ENCODE measurements around the gene IRF9. TPM values are rescaled to one million over a fixed set of nuclear protein-coding genes. Genes with fewer than 3 reads are reported as not detected.

The IRF9 gene
- total and polyA plus RNA-seq, 12 donors: 17.7 to 147 (median 36.7) TPM

GRCh38 chr14:24151404-24152080, 9.5 kb upstream of the IRF9 start:
- Histone ChIP-seq H3K27me3 (no peaks in the 10 kb centered on the region), H3K36me3 (peaks cover 0 to 81% (median 70%) of the 10 kb centered on the region in 9 donors), H3K4me3 (no peak overlapping the region), H3K4me1 (peaks cover 7 to 24% (median 17%) of the 10 kb centered on the region in 9 donors), H3K27ac (no peak overlapping the region), H3K9me3 (no peaks in the 10 kb centered on the region)
- ATAC-seq: no peak
- intact Hi-C loops (cut with DNase I): no loop called here
- TF ChIP-seq, protein P1, sequence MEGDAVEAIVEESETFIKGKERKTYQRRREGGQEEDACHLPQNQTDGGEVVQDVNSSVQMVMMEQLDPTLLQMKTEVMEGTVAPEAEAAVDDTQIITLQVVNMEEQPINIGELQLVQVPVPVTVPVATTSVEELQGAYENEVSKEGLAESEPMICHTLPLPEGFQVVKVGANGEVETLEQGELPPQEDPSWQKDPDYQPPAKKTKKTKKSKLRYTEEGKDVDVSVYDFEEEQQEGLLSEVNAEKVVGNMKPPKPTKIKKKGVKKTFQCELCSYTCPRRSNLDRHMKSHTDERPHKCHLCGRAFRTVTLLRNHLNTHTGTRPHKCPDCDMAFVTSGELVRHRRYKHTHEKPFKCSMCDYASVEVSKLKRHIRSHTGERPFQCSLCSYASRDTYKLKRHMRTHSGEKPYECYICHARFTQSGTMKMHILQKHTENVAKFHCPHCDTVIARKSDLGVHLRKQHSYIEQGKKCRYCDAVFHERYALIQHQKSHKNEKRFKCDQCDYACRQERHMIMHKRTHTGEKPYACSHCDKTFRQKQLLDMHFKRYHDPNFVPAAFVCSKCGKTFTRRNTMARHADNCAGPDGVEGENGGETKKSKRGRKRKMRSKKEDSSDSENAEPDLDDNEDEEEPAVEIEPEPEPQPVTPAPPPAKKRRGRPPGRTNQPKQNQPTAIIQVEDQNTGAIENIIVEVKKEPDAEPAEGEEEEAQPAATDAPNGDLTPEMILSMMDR (IDR thresholded peaks at IDR 0.05): no peak
- no peak for DNase-seq
- 93 to 94% methylated on average over 16 of the region's 16 CpGs for WGBS, 2 donors

- Histone ChIP-seq H3K9me3 (no peaks in the 10 kb centered on the region), H3K4me1 (peaks cover 0 to under 1% (median 0%) of the 10 kb centered on the region in 9 donors), H3K27ac (no peak overlapping the region), H3K4me3 (no peak overlapping the region), H3K36me3 (peaks cover 0 to 100% (median 73%) of the 10 kb centered on the region in 9 donors), H3K27me3 (no peaks in the 10 kb centered on the region)
- 93 to 94% methylated on average over 10 of the region's 10 CpGs for WGBS, 2 donors
- TF ChIP-seq, protein P1 (IDR thresholded peaks at IDR 0.05): no peak
- intact Hi-C loops (cut with DNase I): no loop called here
- no peak for DNase-seq
- no peak for ATAC-seq
Measured at GRCh38 chr14:24155100-24155499, 6.0 kb upstream of the IRF9 start.

- 94 to 95% methylated on average over 1 of the region's 1 CpG for WGBS, 2 donors
- H3K4me3 ChIP-seq: no peak overlapping the region
- DNase-seq (no peak), ATAC-seq (no peak)
- H3K27me3 ChIP-seq: no peaks in the 10 kb centered on the region
- H3K27ac ChIP-seq: no peak overlapping the region
- H3K9me3 ChIP-seq: no peaks in the 10 kb centered on the region
- intact Hi-C loops (cut with DNase I): no loop called here
- peaks cover 0 to 90% (median 56%) of the 10 kb centered on the region in 9 donors for H3K36me3 ChIP-seq
- TF ChIP-seq, protein P1 (IDR thresholded peaks at IDR 0.05): no peak
- peaks cover 5 to 15% (median 8%) of the 10 kb centered on the region in 9 donors for H3K4me1 ChIP-seq
Measured at GRCh38 chr14:24156840-24157239, 4.2 kb upstream of the IRF9 start.

GRCh38 chr14:24157331-24157730, 3.7 kb upstream of the IRF9 start:
- ATAC-seq (no peak), DNase-seq (no peak)
- Histone ChIP-seq H3K4me3 (no peak overlapping the region), H3K36me3 (peaks cover 0 to 88% (median 52%) of the 10 kb centered on the region in 9 donors), H3K27me3 (no peaks in the 10 kb centered on the region), H3K27ac (no peak overlapping the region), H3K9me3 (no peaks in the 10 kb centered on the region), H3K4me1 (peaks cover 5 to 20% (median 12%) of the 10 kb centered on the region in 9 donors)
- 91 to 92% methylated on average over 12 of the region's 12 CpGs for WGBS, 2 donors
- intact Hi-C loops (cut with DNase I): no loop called here
- TF ChIP-seq, protein P1 (IDR thresholded peaks at IDR 0.05): no peak
